ENCODE data around the gene MBD6. TPM values are rescaled to one million over a fixed set of nuclear protein-coding genes. Genes with fewer than 3 reads are reported as not detected.

The MBD6 gene
- total RNA-seq, 2 experiments from 2014 or later, result 53.3 to 53.4 TPM

GRCh38 chr12:57535764-57536596 lies 13.4 kb downstream of the MBD6 start:
- CTCF ChIA-PET, result interaction anchor here (0.8 kb wide), 1 partner anchor 10 kb away, joined by 4 read pairs; no protein-coding TSS in a partner anchor

GRCh38 chr12:57536597-57536942 lies 13.9 kb downstream of the MBD6 start:
- CTCF ChIA-PET, result interaction anchor here (0.7 kb wide), 1 partner anchor 258 kb away, joined by 4 read pairs; no protein-coding TSS in a partner anchor
- POLR2A ChIA-PET, result no interaction called here

More at GRCh38 chr12:57535764-57536596, 13.4 kb downstream of the MBD6 start:
- POLR2A ChIA-PET, result no interaction called here

- CTCF ChIA-PET, result interaction anchor here (0.6 kb wide), 1 partner anchor 96 kb away, joined by 3 read pairs; no protein-coding TSS in a partner anchor
- POLR2A ChIA-PET, result interaction anchor here (0.5 kb wide), 1 partner anchor 54 kb away, joined by 3 read pairs; no protein-coding TSS in a partner anchor
Observed at GRCh38 chr12:57539134-57539768, 16.6 kb downstream of the MBD6 start.

- ChIA-PET CTCF (no interaction called here), POLR2A (no interaction called here)
Observed at GRCh38 chr12:57541001-57541400, 18.4 kb downstream of the MBD6 start.

- CTCF ChIA-PET, result no interaction called here
Observed at GRCh38 chr12:57541717-57542116, 19.1 kb downstream of the MBD6 start.

GRCh38 chr12:57543581-57543980 lies 21.0 kb downstream of the MBD6 start:
- ChIA-PET CTCF (no interaction called here), POLR2A (no interaction called here)

More at GRCh38 chr12:57541717-57542116, 19.1 kb downstream of the MBD6 start:
- POLR2A ChIA-PET, result no interaction called here

GRCh38 chr12:57545809-57546437 lies 23.3 kb downstream of the MBD6 start:
- ChIA-PET CTCF (interaction anchor here (0.7 to 1.3 kb wide), 3 partner anchors 11 to 114 kb away, joined by 3 to 4 read pairs (median 4); partner anchors contain the start of gene GLI1), POLR2A (interaction anchor here (1.0 to 1.6 kb wide), 2 partner anchors 29 to 199 kb away, joined by 3 to 4 read pairs; partner anchors contain the start of gene TSPAN31)

- CTCF ChIA-PET, result interaction anchor here (0.6 to 1.3 kb wide), 3 partner anchors 11 to 87 kb away, joined by 3 to 4 read pairs (median 3); partner anchors contain the start of gene GLI1
- POLR2A ChIA-PET, result interaction anchor here (0.6 to 1.6 kb wide), 5 partner anchors 22 to 434 kb away, joined by 3 to 6 read pairs (median 3); partner anchors contain the start of genes DDIT3 and TSPAN31
Observed at GRCh38 chr12:57546438-57547287, 24.0 kb downstream of the MBD6 start, which contains the start of gene DCTN2. Gene DCTN2 (minus strand): TSS chr12:57547192. CDS start chr12:57547063, 129 bp downstream.

GRCh38 chr12:57547288-57548012 lies 24.8 kb downstream of the MBD6 start:
- CTCF ChIA-PET, result interaction anchor here (0.6 kb wide), 1 partner anchor 36 kb away, joined by 3 read pairs; no protein-coding TSS in a partner anchor
- POLR2A ChIA-PET, result interaction anchor here (0.6 to 1.6 kb wide), 5 partner anchors 23 to 435 kb away, joined by 3 to 6 read pairs (median 3); partner anchors contain the start of genes DDIT3 and TSPAN31

- ChIA-PET POLR2A (no interaction called here), CTCF (no interaction called here)
Observed at GRCh38 chr12:57548013-57548315, 25.3 kb downstream of the MBD6 start.

GRCh38 chr12:57548488-57548887 lies 25.9 kb downstream of the MBD6 start:
- ChIA-PET CTCF (no interaction called here), POLR2A (no interaction called here)

GRCh38 chr12:57549203-57549908 lies 26.7 kb downstream of the MBD6 start:
- CTCF ChIA-PET, result interaction anchor here (0.7 kb wide), 1 partner anchor 207 kb away, joined by 3 read pairs; no protein-coding TSS in a partner anchor

GRCh38 chr12:57549909-57550640 lies 27.5 kb downstream of the MBD6 start, which contains the start of gene KIF5A:
Gene KIF5A (plus strand): TSS chr12:57550044. CDS start chr12:57550272, 228 bp downstream.
- CTCF ChIA-PET, result no interaction called here
- POLR2A ChIA-PET, result no interaction called here

More at GRCh38 chr12:57549203-57549908, 26.7 kb downstream of the MBD6 start:
- POLR2A ChIA-PET, result no interaction called here

GRCh38 chr12:57550641-57551549 lies 28.3 kb downstream of the MBD6 start:
- ChIA-PET CTCF (no interaction called here), POLR2A (no interaction called here)

GRCh38 chr12:57551637-57552305 lies 29.1 kb downstream of the MBD6 start:
- CTCF ChIA-PET, result no interaction called here
- POLR2A ChIA-PET, result no interaction called here
